GM12873 (cell line): ENCODE measurements around the gene FBXO48.
A peak's percentile ranks its signal among the peaks of the same experiment; 100 is the strongest.

Experiments used
- TF ChIP-seq, protein P1 (sequence below): IDR thresholded peaks from 2 replicates; pipeline ENCODE4 v1.5.1; 2012; ENCODE audit warnings: low read depth, mild to moderate bottlenecking, moderate library complexity, low read length, control low read depth; ENCODE audit not compliant: insufficient read depth; ENCODE audit errors: missing control alignments

The FBXO48 gene

DNA sequence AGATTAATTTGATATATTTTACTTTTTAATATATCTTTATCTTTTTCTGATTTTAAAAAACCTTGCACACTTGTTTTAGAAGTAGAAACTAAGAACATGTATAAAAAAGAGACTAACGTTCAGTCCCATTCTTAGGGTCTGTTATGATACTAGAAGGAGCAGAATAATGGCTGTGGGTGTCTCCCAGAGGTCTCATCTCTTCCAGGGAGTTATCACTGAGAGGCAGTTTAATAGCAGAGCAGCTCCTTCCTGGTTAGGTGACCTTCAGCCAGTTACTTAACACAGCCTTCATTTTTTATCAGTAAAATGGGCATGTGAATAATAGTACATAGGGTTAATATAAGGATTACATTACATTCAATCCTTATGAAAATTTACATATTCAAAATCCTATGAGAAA, 40.6 kb downstream of the FBXO48 start:
- TF ChIP-seq, protein P1, sequence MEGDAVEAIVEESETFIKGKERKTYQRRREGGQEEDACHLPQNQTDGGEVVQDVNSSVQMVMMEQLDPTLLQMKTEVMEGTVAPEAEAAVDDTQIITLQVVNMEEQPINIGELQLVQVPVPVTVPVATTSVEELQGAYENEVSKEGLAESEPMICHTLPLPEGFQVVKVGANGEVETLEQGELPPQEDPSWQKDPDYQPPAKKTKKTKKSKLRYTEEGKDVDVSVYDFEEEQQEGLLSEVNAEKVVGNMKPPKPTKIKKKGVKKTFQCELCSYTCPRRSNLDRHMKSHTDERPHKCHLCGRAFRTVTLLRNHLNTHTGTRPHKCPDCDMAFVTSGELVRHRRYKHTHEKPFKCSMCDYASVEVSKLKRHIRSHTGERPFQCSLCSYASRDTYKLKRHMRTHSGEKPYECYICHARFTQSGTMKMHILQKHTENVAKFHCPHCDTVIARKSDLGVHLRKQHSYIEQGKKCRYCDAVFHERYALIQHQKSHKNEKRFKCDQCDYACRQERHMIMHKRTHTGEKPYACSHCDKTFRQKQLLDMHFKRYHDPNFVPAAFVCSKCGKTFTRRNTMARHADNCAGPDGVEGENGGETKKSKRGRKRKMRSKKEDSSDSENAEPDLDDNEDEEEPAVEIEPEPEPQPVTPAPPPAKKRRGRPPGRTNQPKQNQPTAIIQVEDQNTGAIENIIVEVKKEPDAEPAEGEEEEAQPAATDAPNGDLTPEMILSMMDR: no peak

DNA sequence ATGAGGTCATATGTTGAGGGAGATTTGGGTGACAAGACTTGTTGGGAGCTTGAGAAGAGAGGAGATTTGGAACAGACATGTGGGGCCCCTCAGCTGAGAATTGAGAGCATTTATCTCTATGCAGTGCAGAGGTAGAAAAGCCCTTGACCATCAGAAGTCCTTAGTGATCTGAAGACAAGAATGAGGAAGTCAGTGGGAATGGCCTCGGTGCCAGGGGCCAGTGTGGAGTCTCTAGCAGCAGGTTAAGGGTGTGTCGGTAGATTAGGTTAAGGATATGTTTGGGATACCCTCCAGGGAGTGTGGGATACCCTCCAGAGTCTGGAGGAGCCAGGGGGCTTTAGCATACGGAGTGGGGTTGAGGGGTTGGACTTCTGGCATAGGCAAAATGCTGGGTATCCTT, 41.6 kb downstream of the FBXO48 start:
- TF ChIP-seq, protein P1: no peak

DNA sequence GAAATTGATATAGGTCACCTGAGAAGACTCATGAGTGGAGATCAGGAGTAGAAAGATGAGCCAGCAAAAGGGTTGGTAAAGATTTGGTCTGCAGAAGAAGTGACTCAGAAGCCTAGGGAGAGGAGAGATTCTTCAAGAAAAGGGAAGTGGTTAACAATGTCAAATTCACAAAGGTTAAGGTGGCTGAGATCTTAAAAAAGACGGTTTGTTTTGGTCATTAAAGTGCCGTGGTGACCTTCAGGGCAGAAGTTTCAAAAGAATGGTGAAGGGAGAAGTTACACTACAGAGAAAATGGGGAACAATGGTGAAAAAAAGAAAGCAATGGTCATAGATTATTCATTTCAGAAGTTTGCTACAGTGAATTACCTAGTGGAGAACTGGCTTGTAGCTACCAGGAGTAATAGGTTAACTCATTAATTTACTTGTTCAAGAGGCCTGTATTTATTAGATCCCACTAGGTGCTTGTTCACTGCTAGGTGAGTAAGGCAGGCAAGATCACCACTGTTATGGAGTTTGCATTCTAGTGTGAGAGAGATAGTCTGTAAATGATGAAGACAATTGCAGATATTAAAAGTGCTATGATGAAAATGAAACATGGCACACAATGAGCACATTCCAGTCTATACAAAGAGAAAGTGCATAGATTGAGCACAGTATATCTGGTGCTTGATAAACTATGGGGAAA, 43.0 kb downstream of the FBXO48 start:
- TF ChIP-seq, protein P1: no peak

DNA sequence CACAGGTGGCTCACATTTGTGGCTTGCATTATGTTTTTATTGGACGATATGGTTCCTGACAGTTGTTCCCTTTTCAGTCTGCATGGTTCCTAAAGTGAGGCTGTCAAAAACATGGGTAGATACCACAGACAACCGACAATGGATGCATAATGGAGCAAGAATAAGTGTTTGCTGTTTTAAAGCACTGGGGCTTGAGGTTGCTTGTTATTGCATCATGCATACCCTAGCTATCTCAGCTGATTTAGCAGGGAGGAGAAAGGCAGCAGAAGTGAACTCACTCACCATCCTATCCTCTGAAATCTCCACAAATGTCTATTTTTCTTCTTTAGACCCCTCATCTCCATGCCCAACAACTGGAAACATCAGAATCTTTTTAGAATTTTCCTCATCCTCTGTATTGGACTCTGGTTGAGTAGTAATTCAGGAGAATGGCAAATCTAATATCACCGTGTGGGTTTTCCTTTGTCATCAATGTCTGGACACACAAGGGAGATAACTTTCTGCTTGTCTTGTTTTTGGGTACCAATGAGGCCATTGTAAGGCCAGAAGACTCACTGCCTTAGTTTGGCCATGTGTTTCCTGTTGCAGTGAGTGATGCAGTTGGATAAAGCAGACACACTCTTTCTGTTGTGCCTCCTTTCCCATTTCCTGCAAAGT, 46.7 kb downstream of the FBXO48 start:
- TF ChIP-seq, protein P1: no peak

DNA sequence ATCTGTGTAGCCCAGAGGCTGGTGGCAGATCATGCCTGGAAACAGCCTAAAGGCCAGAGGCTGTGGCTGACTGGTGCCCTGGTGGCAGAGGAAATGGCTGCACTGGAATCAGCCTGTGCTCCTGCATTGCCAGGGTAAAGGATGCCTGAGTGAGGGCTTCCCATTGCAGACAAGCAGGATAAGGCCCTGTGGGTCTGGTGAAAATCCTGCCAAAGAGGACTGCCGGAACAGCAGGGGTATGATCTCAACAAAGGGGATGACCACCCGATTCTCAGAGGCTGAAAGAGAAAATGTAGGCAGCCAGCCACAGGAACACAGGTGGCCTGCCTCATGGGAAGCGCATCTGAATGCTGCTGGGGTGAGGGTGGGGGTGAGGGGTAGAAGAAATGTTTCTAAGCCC, 48.2 kb downstream of the FBXO48 start:
- TF ChIP-seq, protein P1: peak; percentile 48

DNA sequence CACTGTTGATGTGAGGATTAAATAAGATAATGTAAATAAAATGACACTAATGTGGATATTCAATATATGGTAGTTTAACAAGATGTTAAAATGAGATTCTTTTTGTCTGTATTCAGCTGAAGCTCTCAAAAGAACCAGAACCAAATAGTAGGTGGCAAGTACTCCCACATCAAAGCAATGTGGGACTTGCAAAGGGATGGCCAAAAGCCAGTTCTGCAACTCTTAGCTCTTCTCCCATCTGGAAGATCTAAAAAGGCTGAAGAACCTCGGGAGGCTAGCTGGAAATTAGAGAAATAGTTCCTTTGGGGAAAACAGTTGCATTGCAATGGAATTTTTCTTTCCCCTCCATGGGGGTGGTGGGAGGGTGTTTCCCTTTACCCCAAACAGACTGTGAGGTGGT, 48.7 kb downstream of the FBXO48 start:
- TF ChIP-seq, protein P1: no peak

DNA sequence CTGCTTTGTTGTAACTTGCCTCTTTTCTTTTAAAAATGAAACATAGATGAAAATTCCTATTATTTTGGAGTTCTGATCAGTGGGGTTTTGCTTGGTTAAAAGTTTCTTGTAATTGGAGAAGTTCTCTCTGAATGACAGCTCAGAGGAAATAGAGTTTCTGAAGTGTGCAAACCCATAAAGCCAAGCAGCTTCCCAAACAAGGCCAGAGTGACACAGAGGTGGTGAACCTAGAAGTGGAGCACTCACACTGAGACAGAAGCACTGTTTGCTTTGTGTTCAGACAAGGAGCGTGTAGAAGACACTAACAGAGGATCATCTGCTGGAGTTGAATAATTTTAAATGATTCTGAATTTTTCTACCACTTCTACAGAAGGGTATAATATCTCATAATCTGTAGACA, 49.2 kb downstream of the FBXO48 start:
- TF ChIP-seq, protein P1: no peak
